AG04450 (cell line): ENCODE results near the gene RALGPS1. TPM values are rescaled to one million over a fixed set of nuclear protein-coding genes. Genes with fewer than 3 reads are reported as not detected.

Source experiments
- CTCF ChIA-PET: fragments of 300-600, 350-600 bp; formaldehyde crosslinking; extraction: SDS; loops from one replicate; lab custom pipeline; 2022; ENCODE audit warnings: antibody characterized with exemption, inconsistent platforms; lab: Charles Lee
- POLR2A ChIA-PET: fragments of 350-600 bp; formaldehyde crosslinking; extraction: SDS; loops from one replicate; lab custom pipeline; 2021; ENCODE audit warnings: antibody characterized with exemption, inconsistent platforms; lab: Yijun Ruan, JAX
- DNase-seq: peaks from one replicate; pipeline ENCODE4 v3.0.0-alpha.2; 2011; ENCODE audit warnings: low read depth, low spot score
- H3K27ac ChIP-seq: one replicate; pipeline ENCODE4 v1.5.1; 2012; ENCODE audit warnings: low read depth, low read length, control low read depth
- H3K27me3 ChIP-seq: one replicate; pipeline ENCODE4 v1.6.0; 2012; ENCODE audit warnings: low read length; ENCODE audit not compliant: control insufficient read depth, insufficient read depth
- H3K4me3 ChIP-seq: 2 replicates; pipeline ENCODE4 v1.5.1; 2011; ENCODE audit warnings: mild to moderate bottlenecking, low read depth, low read length, control low read depth
- H3K9me3 ChIP-seq: 2 replicates; pipeline ENCODE4 v1.5.1; 2012; ENCODE audit warnings: low read length; ENCODE audit not compliant: control insufficient read depth, insufficient read depth
- CTCF ChIP-seq: IDR thresholded peaks from 2 replicates; pipeline ENCODE4 v1.5.1; 2011; ENCODE audit warnings: low read depth, low read length, control low read depth, inconsistent platforms
- polyA plus RNA-seq: library from polyadenylated mRNA; depleted of rRNA; stranded (reverse); fragments of >200 nt; gene quantifications from 2 replicates; pipeline ENCODE4 v1.2.3, GENCODE V29; 2011

Gene RALGPS1
- polyA plus RNA-seq, 1 experiment, result 4.6 TPM

GRCh38 chr9:127102788-127103187 is 188.2 kb downstream of the RALGPS1 start:
- POLR2A ChIA-PET, result interaction anchor here (1.0 kb wide), 1 partner anchor 20 kb away, joined by 5 read pairs; the partner anchor contains the start of gene ANGPTL2
- no peak overlapping the region for H3K27ac ChIP-seq
- TF ChIP-seq CTCF, result no peak
- H3K27me3 ChIP-seq, result no peaks in the 10 kb centered on the region
- H3K9me3 ChIP-seq, result no peaks in the 10 kb centered on the region
- CTCF ChIA-PET, result interaction anchor here (0.8 to 0.9 kb wide), 2 partner anchors 124 to 137 kb away, joined by 3 read pairs; no protein-coding TSS in a partner anchor
- no peak overlapping the region for H3K4me3 ChIP-seq
- DNase-seq, result no peak

GRCh38 chr9:127104581-127105311 is 190.2 kb downstream of the RALGPS1 start:
- no peak for DNase-seq
- TF ChIP-seq CTCF, result no peak
- H3K27ac ChIP-seq, result no peak overlapping the region
- no peaks in the 10 kb centered on the region for H3K9me3 ChIP-seq
- POLR2A ChIA-PET, result interaction anchor here (1.1 kb wide), 1 partner anchor 18 kb away, joined by 6 read pairs; the partner anchor contains the start of gene ANGPTL2
- no peak overlapping the region for H3K4me3 ChIP-seq
- CTCF ChIA-PET, result no interaction called here
- no peaks in the 10 kb centered on the region for H3K27me3 ChIP-seq

GRCh38 chr9:127105805-127106465 is 191.4 kb downstream of the RALGPS1 start:
- CTCF ChIA-PET, result no interaction called here
- Histone ChIP-seq H3K9me3 (no peaks in the 10 kb centered on the region), H3K4me3 (no peak overlapping the region), H3K27me3 (no peaks in the 10 kb centered on the region), H3K27ac (no peak overlapping the region)
- no peak for DNase-seq
- TF ChIP-seq CTCF, result no peak
- POLR2A ChIA-PET, result no interaction called here

GRCh38 chr9:127106466-127106855 is 191.9 kb downstream of the RALGPS1 start:
- H3K27ac ChIP-seq, result no peak overlapping the region
- TF ChIP-seq CTCF, result no peak
- POLR2A ChIA-PET, result no interaction called here
- no peak overlapping the region for H3K4me3 ChIP-seq
- H3K27me3 ChIP-seq, result no peaks in the 10 kb centered on the region
- H3K9me3 ChIP-seq, result no peaks in the 10 kb centered on the region
- CTCF ChIA-PET, result no interaction called here
- DNase-seq, result no peak
